HepG2 (cell line): Measurements from ENCODE around the gene CYTH2. TPM values are rescaled to one million over a fixed set of nuclear protein-coding genes. Genes with fewer than 3 reads are reported as not detected.

Experiments used
- ATAC-seq: fragments of 200-7000 bp; cut with Tn5 transposase; 3 replicates; pipeline ENCODE4 v1.9.1; 2020; ENCODE audit warnings: mild to moderate bottlenecking, moderate library complexity
- BruUV-seq: library from RNA; stranded (reverse); fragments of 400-500 nt; replicated peaks from 2 replicates; lab custom pipeline; 2021; lab: Mats Ljungman, UMichigan
- CTCF ChIA-PET: fragments of 300-600 bp; formaldehyde crosslinking; extraction: SDS; loops from one replicate; lab custom pipeline; 2021; ENCODE audit warnings: low total read pairs, inconsistent platforms, low intra/inter-chr PET ratio; lab: Yijun Ruan, JAX
- POLR2A ChIA-PET: fragments of 350-600 bp; sonication (Branson Sonifier 250); formaldehyde crosslinking; loops from one replicate; lab custom pipeline; 2020; ENCODE audit warnings: antibody characterized with exemption, inconsistent platforms; lab: Yijun Ruan, JAX
- DNase-seq: peaks from one replicate; pipeline ENCODE4 v3.0.0-alpha.2; 2015; ENCODE audit warnings: low spot score
- FAIRE-seq: peaks from 3 replicates; lab custom pipeline; 2011; peaks lifted over from hg19 to GRCh38; lab: Jason Lieb, UNC
- H2AFZ ChIP-seq: one replicate; pipeline ENCODE4 v1.6.1; 2011; ENCODE audit warnings: low read length, inconsistent platforms
- H3K27ac ChIP-seq: fragments of 300-600 bp; 3 replicates; pipeline ENCODE4 v1.8.0; 2011; ENCODE audit warnings: mixed run types, mild to moderate bottlenecking, mixed read lengths, low read length, inconsistent platforms; ENCODE audit not compliant: insufficient read depth; ENCODE audit errors: extremely low read length
- H3K27me3 ChIP-seq, 2 experiments: fragments of 200-600 bp in 1 of 2; 2 replicates in 1 of 2; 3 replicates in 1 of 2; pipeline versions ENCODE4 v1.6.0 to v1.8.0; 2011; ENCODE audit warnings: low read length in 2 of 2, mild to moderate bottlenecking in 2 of 2, moderate library complexity in 2 of 2, inconsistent platforms in 1 of 2; ENCODE audit not compliant: insufficient read depth in 2 of 2, control insufficient read depth in 1 of 2
- H3K36me3 ChIP-seq, 2 experiments: fragments of 200-600 bp in 1 of 2; replicated peaks in 1 of 2; 2 replicates in 1 of 2; 3 replicates in 1 of 2; pipeline versions ENCODE4 v1.5.1 to v1.8.0; 2011; ENCODE audit warnings: low read length in 2 of 2, inconsistent platforms in 1 of 2; ENCODE audit not compliant: insufficient read depth in 2 of 2, control insufficient read depth in 1 of 2
- H3K4me1 ChIP-seq: 2 replicates; pipeline ENCODE4 v1.5.1; 2012; ENCODE audit warnings: low read length, inconsistent platforms; ENCODE audit not compliant: insufficient read depth
- H3K4me2 ChIP-seq: 2 replicates; pipeline ENCODE4 v1.6.0; 2011; ENCODE audit warnings: low read depth, low read length, inconsistent platforms
- H3K4me3 ChIP-seq, 3 experiments: fragments of 200-600 bp in 1 of 3; sonication (generic), shearing (Covaris generic) in 1 of 3; replicated peaks in 1 of 3; 2 replicates each; pipeline ENCODE4 v1.5.1; 2011 to 2016; ENCODE audit warnings: low read length in 3 of 3, inconsistent platforms in 2 of 3, low read depth in 2 of 3, mild to moderate bottlenecking in 2 of 3, control low read depth in 1 of 3, mixed read lengths in 1 of 3; ENCODE audit not compliant: insufficient read depth in 1 of 3
- H3K79me2 ChIP-seq: one replicate; pipeline ENCODE4 v1.6.1; 2011; ENCODE audit warnings: low read length, inconsistent platforms; ENCODE audit not compliant: insufficient read depth
- H3K9ac ChIP-seq: 2 replicates; pipeline ENCODE4 v1.6.0; 2011; ENCODE audit warnings: mild to moderate bottlenecking, low read depth, low read length, inconsistent platforms; ENCODE audit not compliant: insufficient read depth
- H3K9me3 ChIP-seq: 2 replicates; pipeline ENCODE4 v1.5.1; 2012; ENCODE audit warnings: mild to moderate bottlenecking, low read length
- H4K20me1 ChIP-seq: 2 replicates; pipeline ENCODE4 v1.6.0; 2011; ENCODE audit warnings: inconsistent platforms, mild to moderate bottlenecking, low read length, moderate library complexity; ENCODE audit not compliant: insufficient read depth
- CREM ChIP-seq, 2 experiments: sonication (generic) in 1 of 2; formaldehyde crosslinking in 1 of 2; IDR thresholded peaks; 2 replicates each; pipeline versions ENCODE4 v1.4.0 to v1.6.1; 2016 to 2020; ENCODE audit warnings: antibody characterized with exemption in 1 of 2, mild to moderate bottlenecking in 1 of 2, missing genetic modification reagents in 1 of 2
- HIVEP1 ChIP-seq: sonication (generic); formaldehyde crosslinking; IDR thresholded peaks from 2 replicates; pipeline ENCODE4 v1.4.0; 2020; ENCODE audit warnings: mild to moderate bottlenecking, missing genetic modification reagents
- ZBTB37 ChIP-seq: sonication (generic); formaldehyde crosslinking; IDR thresholded peaks from 2 replicates; pipeline ENCODE4 v1.4.0; 2020; ENCODE audit warnings: mild to moderate bottlenecking, missing genetic modification reagents
- ZNF207 ChIP-seq: fragments of 450-650 bp; IDR thresholded peaks from 2 replicates; pipeline ENCODE4 v1.6.1; 2016; ENCODE audit warnings: antibody characterized with exemption, borderline replicate concordance
- WGBS: methylation state at CpG from one replicate; pipeline ENCODE4 v1.1.6; 2017; ENCODE audit warnings: low lambda C conversion rate; 5-methylcytosine and 5-hydroxymethylcytosine counted together
- in situ Hi-C: cut with HindIII; loops from 2 replicates; pipeline ENCODE4 v1.10.0; 2017; ENCODE audit warnings: low pct_unique_long_range_greater_than_20kb; ENCODE audit not compliant: extremely low pct_ligation_motif_present
- intact Hi-C: fragments of 100-400 bp; cut with micrococcal nuclease; formaldehyde crosslinking; loops from one replicate; pipeline ENCODE4 v1.10.0; 2022; ENCODE audit not compliant: unreplicated experiment
- polyA plus RNA-seq, 8 experiments: library from polyadenylated mRNA; depleted of rRNA in 3 of 8; stranded (reverse) in 7 of 8; unstranded in 1 of 8; fragments of >200 nt; fragmentation: Illumina TruSeq in 4 of 8; extraction: Trizol in 4 of 8; gene quantifications; 2 replicates each; pipeline versions ENCODE4 v1.2.1 to v1.2.3, GENCODE V29; 2011 to 2016; ENCODE audit warnings: low read depth in 4 of 8, missing spikeins in 1 of 8, mixed read lengths in 1 of 8; ENCODE audit not compliant: insufficient read depth in 1 of 8
- total RNA-seq, 5 experiments: library from RNA; depleted of rRNA; stranded (reverse); fragments of >200 nt; fragmentation: Illumina TruSeq; extraction: Trizol; gene quantifications; 2 replicates each; pipeline ENCODE4 v1.2.3, GENCODE V29; 2016; ENCODE audit warnings: low read depth in 1 of 5

The CYTH2 gene
- total and polyA plus RNA-seq, 2 of the 13 experiments (the other 11 are each of a cell fraction or from before 2014, with no cell fraction given), result 16.5 to 39.3 TPM

GRCh38 chr19:48490981-48491792 is 22.0 kb downstream of the CYTH2 start:
- Histone ChIP-seq H3K9ac (no peak overlapping the region), H3K9me3 (no peaks in the 10 kb centered on the region), H3K79me2 (no peaks in the 10 kb centered on the region), H3K4me3 (no peak overlapping the region), H4K20me1 (no peaks in the 10 kb centered on the region), H3K4me1 (peaks cover 36% of the 10 kb centered on the region), H3K4me2 (no peak overlapping the region), H3K36me3 (no peaks in the 10 kb centered on the region; a peak in 1 of 5 replicates), H3K27ac (no peak overlapping the region), H2AFZ (no peak overlapping the region), H3K27me3 (no peaks in the 10 kb centered on the region)
- TF ChIP-seq ZBTB37, result no peak
- no peak for DNase-seq
- in situ Hi-C loops, result no loop called here
- ChIA-PET POLR2A (no interaction called here), CTCF (no interaction called here)
- no peak for FAIRE-seq
- intact Hi-C loops, result loop anchor here (1.0 kb wide), 1 partner anchor 93 kb away; no protein-coding TSS in a partner anchor
- no TSS peak for BruUV-seq
- WGBS, result 89% methylated on average over 41 of the region's 50 CpGs
- ATAC-seq, result no peak

DNA sequence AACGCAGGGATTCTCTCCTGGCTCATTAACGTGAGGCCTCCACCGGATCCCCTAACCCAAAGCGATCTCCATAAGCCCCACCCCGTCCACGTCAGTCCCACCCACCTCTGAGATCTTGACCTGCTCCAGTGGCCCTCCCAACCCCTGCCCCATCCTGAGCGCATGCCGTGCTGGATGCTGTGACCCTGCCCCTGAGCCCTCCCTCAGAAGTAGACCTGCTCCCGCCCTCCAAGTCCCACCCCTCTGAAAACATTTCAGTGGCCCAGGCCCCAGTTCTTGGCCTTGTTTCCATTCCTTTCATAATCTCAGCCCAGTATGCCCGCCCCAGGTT is 22.6 kb downstream of the CYTH2 start:
- ATAC-seq, result no peak
- Histone ChIP-seq H3K4me3 (no peak overlapping the region), H3K36me3 (no peaks in the 10 kb centered on the region; a peak in 1 of 5 replicates), H3K4me1 (peaks cover 36% of the 10 kb centered on the region), H3K9me3 (no peaks in the 10 kb centered on the region), H3K4me2 (no peak overlapping the region), H3K27me3 (no peaks in the 10 kb centered on the region), H2AFZ (no peak overlapping the region), H3K79me2 (no peaks in the 10 kb centered on the region), H3K9ac (no peak overlapping the region), H3K27ac (no peak overlapping the region), H4K20me1 (no peaks in the 10 kb centered on the region)
- POLR2A ChIA-PET, result interaction anchor here (1.5 kb wide), 1 partner anchor 167 kb away, joined by 3 read pairs; no protein-coding TSS in a partner anchor
- CTCF ChIA-PET, result no interaction called here
- DNase-seq, result no peak
- BruUV-seq, result no TSS peak
- FAIRE-seq, result no peak
- intact Hi-C loops, result no loop called here
- in situ Hi-C loops, result no loop called here
- no peak for TF ChIP-seq CREM (IDR thresholded peaks at IDR 0.05)
- TF ChIP-seq CREM (CRISPR knock-in tag; IDR thresholded peaks at IDR 0.05), result no peak
- no peak for TF ChIP-seq HIVEP1 (CRISPR knock-in tag)
- TF ChIP-seq ZNF207, result no peak
- WGBS, result 85% methylated on average over 4 of the region's 10 CpGs
